Sigmoid colon (tissue), 7 donors: Measurements from ENCODE around the gene HES3. TPM values are rescaled to one million over a fixed set of nuclear protein-coding genes. Genes with fewer than 3 reads are reported as not detected.

Source experiments
- DNase-seq: peaks from one replicate; pipeline ENCODE4 v3.0.0-alpha.2; 2019
- H3K27ac ChIP-seq, 4 donors: fragments of 200-600 bp; sonication (generic); one replicate each; pipeline ENCODE4 v1.5.1; 2016 to 2019; ENCODE audit warnings: mild to moderate bottlenecking in 1 of 4
- H3K27me3 ChIP-seq, 3 donors: fragments of 200-600 bp; sonication (generic); one replicate each; pipeline ENCODE4 v1.5.1; 2019; ENCODE audit warnings: mild to moderate bottlenecking in 1 of 3
- H3K36me3 ChIP-seq, 4 donors: fragments of 200-600 bp; sonication (generic); one replicate each; pipeline ENCODE4 v1.5.1; 2016 to 2019
- H3K4me1 ChIP-seq, 4 donors: fragments of 200-600 bp; sonication (generic); one replicate each; pipeline ENCODE4 v1.5.1; 2017 to 2019
- H3K4me3 ChIP-seq, 4 donors: fragments of 200-600 bp; sonication (generic); one replicate each; pipeline ENCODE4 v1.5.1; 2017 to 2019; ENCODE audit warnings: mild to moderate bottlenecking in 2 of 4, moderate library complexity in 1 of 4
- H3K9me3 ChIP-seq, 4 donors: fragments of 200-600 bp in 3 of 4; sonication (generic) in 3 of 4; one replicate each; pipeline versions ENCODE4 v1.5.1 to v1.6.1; 2013 to 2019
- CTCF ChIP-seq, 4 experiments: fragments of 450-650 bp in 3 of 4; fragments of 200-600 bp in 1 of 4; IDR thresholded peaks; one replicate each; pipeline ENCODE4 v1.5.1; 2016 to 2019; ENCODE audit warnings: antibody characterized with exemption in 4 of 4, mild to moderate bottlenecking in 3 of 4, moderate library complexity in 2 of 4
- EP300 ChIP-seq, 4 donors: sonication (generic); formaldehyde crosslinking; IDR thresholded peaks; one replicate each; pipeline ENCODE4 v1.6.1; 2017; ENCODE audit warnings: antibody characterized with exemption in 4 of 4
- POLR2A ChIP-seq, 2 donors: fragments of 450-650 bp; IDR thresholded peaks; one replicate each; pipeline ENCODE4 v1.6.1; 2016; ENCODE audit warnings: antibody characterized with exemption in 2 of 2, mild to moderate bottlenecking in 2 of 2, moderate library complexity in 2 of 2
- POLR2AphosphoS5 ChIP-seq, 4 donors: sonication (generic); formaldehyde crosslinking; IDR thresholded peaks; one replicate each; pipeline ENCODE4 v1.6.1; 2017; ENCODE audit warnings: antibody characterized with exemption in 4 of 4
- WGBS, 2 donors: extraction: QIAGEN DNeasy Blood & Tissue Kit; methylation state at CpG; one replicate each; pipeline ENCODE4 v1.1.7; 2013; 5-methylcytosine and 5-hydroxymethylcytosine counted together
- intact Hi-C: fragments of 100-400 bp; cut with DNase I; formaldehyde crosslinking; loops from one replicate; pipeline ENCODE4 v1.15.1; 2023
- polyA plus RNA-seq, 3 donors: library from polyadenylated mRNA; stranded (reverse); fragments of 200-250 nt; gene quantifications; one replicate each; pipeline ENCODE4 v1.2.3, GENCODE V29; 2013
- total RNA-seq, 4 donors: library from RNA; depleted of rRNA; stranded (reverse); fragments of >200 nt; gene quantifications; one replicate each; pipeline ENCODE4 v1.1.0, GENCODE V29; 2016
- donor health status: healthy with polysubstance abuse.
- donor health status: Bipolar disorder and iron deficiency.
- donor health status: healthy.

HES3 gene
- total and polyA plus RNA-seq, 7 donors: not detected

- no peaks in the 10 kb centered on the region for H3K9me3 ChIP-seq
- WGBS, 2 donors: 82 to 91% methylated on average over 19 of the region's 19 CpGs
- H3K4me3 ChIP-seq: no peak overlapping the region
- TF ChIP-seq EP300 (IDR thresholded peaks at IDR 0.05) (no peak), POLR2A (IDR thresholded peaks at IDR 0.05) (no peak)
- peaks cover 0 to 52% (median 40%) of the 10 kb centered on the region in 4 donors for H3K4me1 ChIP-seq
- H3K27me3 ChIP-seq: no peaks in the 10 kb centered on the region
- no peak overlapping the region for H3K27ac ChIP-seq
- DNase-seq: no peak
- peaks cover 0 to 8% (median 0%) of the 10 kb centered on the region in 4 donors for H3K36me3 ChIP-seq
- intact Hi-C loops: loop anchor here (2.0 kb wide), 1 partner anchor 38 kb away; the partner anchor contains the start of gene HES3
Measured at GRCh38 chr1:6207075-6207885, 36.7 kb upstream of the HES3 start.

- H3K4me3 ChIP-seq: no peak overlapping the region
- TF ChIP-seq POLR2AphosphoS5 (IDR thresholded peaks at IDR 0.05): no peak
- no peak for TF ChIP-seq POLR2A (IDR thresholded peaks at IDR 0.05)
- H3K36me3 ChIP-seq: peaks cover 0 to 8% (median 0%) of the 10 kb centered on the region in 4 donors
- peaks cover 0 to 52% (median 40%) of the 10 kb centered on the region in 4 donors for H3K4me1 ChIP-seq
- WGBS, 2 donors: 89 to 93% methylated on average over 10 of the region's 10 CpGs
- no peak for DNase-seq
- H3K27ac ChIP-seq: no peak overlapping the region
- no peaks in the 10 kb centered on the region for H3K9me3 ChIP-seq
- H3K27me3 ChIP-seq: no peaks in the 10 kb centered on the region
- intact Hi-C loops: loop anchor here (2.0 kb wide), 1 partner anchor 37 kb away; the partner anchor contains the start of gene HES3
Measured at GRCh38 chr1:6207921-6208320, 36.1 kb upstream of the HES3 start.

- peak overlapping the region in 3 of 4 donors; percentile 41 to 51 (median 47) for H3K4me3 ChIP-seq
- H3K27ac ChIP-seq: peak overlapping the region in 1 of 4 donors; percentile 25
- no peaks in the 10 kb centered on the region for H3K27me3 ChIP-seq
- WGBS, 2 donors: 4 to 6% methylated on average over 99 of the region's 99 CpGs
- H3K4me1 ChIP-seq: peaks cover 0 to 52% (median 40%) of the 10 kb centered on the region in 4 donors
- intact Hi-C loops: no loop called here
- no peak for DNase-seq
- H3K36me3 ChIP-seq: peaks cover 0 to 8% (median 0%) of the 10 kb centered on the region in 4 donors
- no peaks in the 10 kb centered on the region for H3K9me3 ChIP-seq
- TF ChIP-seq POLR2AphosphoS5 (IDR thresholded peaks at IDR 0.05) (no peak), EP300 (IDR thresholded peaks at IDR 0.05) (no peak), CTCF (IDR thresholded peaks at IDR 0.05) (peak in 3 of 4 experiments; percentile 44 to 68 (median 59)), POLR2A (IDR thresholded peaks at IDR 0.05) (no peak)
Measured at GRCh38 chr1:6208723-6209660, 35.0 kb upstream of the HES3 start.

- no peak for DNase-seq
- Histone ChIP-seq H3K4me3 (peak overlapping the region in 3 of 4 donors; percentile 41 to 51 (median 47)), H3K27ac (no peak overlapping the region), H3K36me3 (peaks cover 0 to 8% (median 0%) of the 10 kb centered on the region in 4 donors), H3K27me3 (no peaks in the 10 kb centered on the region), H3K9me3 (no peaks in the 10 kb centered on the region), H3K4me1 (peaks cover 0 to 47% (median 37%) of the 10 kb centered on the region in 4 donors)
- WGBS, 2 donors: 86 to 88% methylated on average over 17 of the region's 17 CpGs
- TF ChIP-seq POLR2AphosphoS5 (IDR thresholded peaks at IDR 0.05) (no peak), EP300 (IDR thresholded peaks at IDR 0.05) (no peak), POLR2A (IDR thresholded peaks at IDR 0.05) (no peak), CTCF (IDR thresholded peaks at IDR 0.05) (no peak)
- intact Hi-C loops: no loop called here
Measured at GRCh38 chr1:6209661-6210580, 34.1 kb upstream of the HES3 start.
